ENCODE data around the gene TJP3.
"Not testable (repeated sequence)": the region's sequence is repeated elsewhere in the genome, so short reads cannot be mapped to it uniquely, and the experiment has no call there.

The TJP3 gene

DNA sequence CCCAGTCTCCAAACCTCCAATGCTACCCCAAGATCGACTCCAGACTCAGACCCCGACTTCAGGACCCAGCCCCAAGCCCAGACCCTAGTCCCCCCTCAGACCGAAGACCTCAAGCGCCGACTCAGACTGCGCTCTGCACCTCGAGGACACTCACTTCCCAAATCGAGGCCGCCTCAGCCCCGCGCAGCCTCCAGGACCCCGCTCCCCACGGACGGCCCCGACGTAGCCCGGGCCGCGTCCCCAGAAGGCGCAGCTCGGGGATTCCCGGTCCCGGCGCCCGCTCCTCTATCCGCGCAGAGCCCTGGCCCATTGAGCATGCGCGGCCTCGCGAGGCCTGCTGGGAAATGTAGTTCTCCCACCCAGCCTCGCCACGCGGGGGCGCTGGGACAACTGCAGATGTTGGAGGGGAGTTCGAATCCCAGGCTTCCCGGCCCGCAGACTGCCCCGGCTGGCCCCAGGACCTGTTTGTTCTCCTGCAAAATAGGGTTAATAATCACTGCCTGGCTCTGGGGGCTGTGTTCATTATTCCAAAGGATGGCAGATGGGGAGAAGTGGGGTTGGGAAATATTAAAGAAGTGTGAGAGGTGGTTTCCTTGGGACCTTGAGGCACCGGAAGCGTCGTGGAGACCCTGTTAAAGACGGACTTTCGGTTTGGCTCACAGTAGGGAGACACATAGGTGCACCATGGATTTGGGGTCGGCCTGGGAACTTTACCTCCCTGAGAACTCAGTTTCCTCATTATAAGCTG lies 53.4 kb downstream of the TJP3 start, which contains the start of gene APBA3:
TSS of gene APBA3 (minus strand) at position 311 of the 748 bp plus-strand sequence. CDS start 1,428 bp downstream, outside the sequence.
- peak within 1 kb of the TSS; percentile 98 for H3K4me3 ChIP-seq (ENCODE audit: low read length)
- H3K4me1 ChIP-seq (ENCODE audit: insufficient read depth, low read length): 0 out of 2 replicates have a peak, but pooled peaks cover 4% of the 10 kb centered on the region
- peaks cover 20% of the 10 kb centered on the region; the same call in 1 of the 2 replicates for H3K36me3 ChIP-seq (ENCODE audit: insufficient read depth, low read depth, low read length)
- H3K9me3 ChIP-seq (ENCODE audit: insufficient read depth, low read depth, low read length): no peaks in the 10 kb centered on the region
- H3K9ac ChIP-seq (ENCODE audit: low read depth, low read length): peak within 1 kb of the TSS; percentile 97
- peak within 1 kb of the TSS; percentile 92 for H3K27ac ChIP-seq (ENCODE audit: low read length)
- no peaks in the 10 kb centered on the region for H3K27me3 ChIP-seq (ENCODE audit: insufficient read depth, low read length)

DNA sequence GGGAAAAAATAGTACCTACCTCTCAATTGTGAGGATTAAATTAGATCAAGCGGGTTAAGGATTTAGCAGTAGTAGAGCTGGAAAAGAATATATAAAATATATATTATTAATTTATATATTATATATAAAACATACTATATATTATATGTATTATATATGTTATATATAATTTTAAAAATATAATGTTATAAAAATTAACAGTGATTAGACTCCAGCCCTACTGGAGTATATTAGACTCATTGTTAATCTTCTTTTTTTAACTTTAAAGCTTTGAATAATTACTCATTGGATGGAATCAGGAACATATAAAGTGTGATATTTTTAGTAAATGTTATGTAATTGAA lies 53.9 kb downstream of the TJP3 start:
- Histone ChIP-seq H3K27me3 (ENCODE audit: insufficient read depth, low read length) (no peaks in the 10 kb centered on the region), H3K4me3 (ENCODE audit: low read length) (peak overlapping the region; percentile 98), H3K9me3 (ENCODE audit: insufficient read depth, low read depth, low read length) (no peaks in the 10 kb centered on the region), H3K27ac (ENCODE audit: low read length) (no peak overlapping the region), H3K9ac (ENCODE audit: low read depth, low read length) (no peak overlapping the region), H3K4me1 (ENCODE audit: insufficient read depth, low read length) (0 out of 2 replicates have a peak, but pooled peaks cover 4% of the 10 kb centered on the region), H3K36me3 (ENCODE audit: insufficient read depth, low read depth, low read length) (peaks cover 23% of the 10 kb centered on the region; the same call in 1 of the 2 replicates)

DNA sequence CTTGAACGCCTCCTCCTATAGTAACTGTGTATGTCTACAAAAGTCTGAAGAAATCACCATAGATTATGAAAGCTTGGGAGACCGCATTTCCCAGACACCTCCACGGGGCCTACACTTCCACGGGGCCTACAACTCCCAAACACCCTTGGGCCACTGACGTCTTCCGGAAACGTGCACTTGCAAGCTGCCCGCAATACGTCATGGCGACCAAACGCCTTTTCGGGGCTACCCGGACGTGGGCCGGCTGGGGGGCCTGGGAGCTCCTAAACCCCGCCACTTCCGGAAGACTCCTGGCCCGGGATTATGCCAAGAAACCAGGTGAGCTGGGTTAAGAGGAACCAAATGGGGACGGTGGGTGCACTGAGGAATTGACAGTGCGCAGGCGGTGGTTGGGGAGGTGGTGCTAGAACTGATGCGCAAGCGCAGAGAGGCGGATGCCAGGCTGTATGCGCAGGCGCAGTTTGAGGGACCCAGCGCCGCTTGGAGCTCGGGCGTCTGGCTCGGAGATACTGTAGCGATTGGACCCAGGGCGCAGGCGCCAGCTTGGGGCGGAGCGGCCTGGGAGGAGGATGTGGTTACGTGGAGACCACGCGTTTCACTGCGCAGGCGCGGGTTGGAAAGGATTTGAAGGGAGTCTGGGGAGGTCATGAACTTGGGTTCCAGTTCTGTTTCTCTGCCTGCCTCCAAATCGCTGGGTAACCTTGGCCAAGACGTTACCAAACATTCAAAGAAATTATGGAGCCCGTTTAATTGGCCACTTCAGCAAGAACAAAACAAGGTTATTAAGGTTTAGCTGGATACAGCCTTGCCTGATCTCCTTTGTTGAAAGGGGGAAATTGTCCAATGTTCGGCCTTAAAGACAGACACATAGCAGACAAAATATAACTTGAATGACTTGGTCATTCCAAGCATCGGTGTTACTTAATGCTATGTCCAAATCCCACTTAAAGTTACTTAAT lies 54.6 kb downstream of the TJP3 start, which contains the start of gene MRPL54:
TSS of gene MRPL54 (plus strand) at position 182 of the 959 bp plus-strand sequence. CDS start at position 201, 19 bp downstream.
- Histone ChIP-seq H3K9me3 (ENCODE audit: insufficient read depth, low read depth, low read length) (no peaks in the 10 kb centered on the region), H3K27me3 (ENCODE audit: insufficient read depth, low read length) (no peaks in the 10 kb centered on the region), H3K9ac (ENCODE audit: low read depth, low read length) (peak within 1 kb of the TSS; percentile 97), H3K36me3 (ENCODE audit: insufficient read depth, low read depth, low read length) (peaks cover 25% of the 10 kb centered on the region; the same call in 1 of the 2 replicates), H3K4me1 (ENCODE audit: insufficient read depth, low read length) (0 out of 2 replicates have a peak, but pooled peaks cover 4% of the 10 kb centered on the region), H3K27ac (ENCODE audit: low read length) (peak within 1 kb of the TSS; percentile 92), H3K4me3 (ENCODE audit: low read length) (peak within 1 kb of the TSS; percentile 98)

DNA sequence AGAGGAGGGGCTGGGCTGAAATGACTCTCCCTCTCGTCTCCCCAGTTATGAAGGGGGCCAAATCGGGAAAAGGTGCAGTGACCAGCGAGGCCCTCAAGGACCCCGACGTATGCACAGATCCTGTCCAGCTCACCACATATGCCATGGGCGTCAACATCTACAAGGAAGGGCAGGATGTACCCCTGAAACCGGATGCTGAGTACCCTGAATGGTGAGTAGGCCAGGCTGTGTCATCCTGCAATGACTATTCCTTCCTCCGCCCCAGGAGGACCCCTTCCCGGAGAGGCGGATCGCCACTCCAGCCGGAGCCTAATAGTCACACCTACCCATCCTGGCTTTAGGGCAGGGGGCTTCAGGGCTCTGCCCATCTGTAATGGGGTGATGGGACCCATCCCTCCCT lies 56.9 kb downstream of the TJP3 start:
- Histone ChIP-seq H3K4me3 (ENCODE audit: low read length) (no peak overlapping the region), H3K4me1 (ENCODE audit: insufficient read depth, low read length) (0 out of 2 replicates have a peak, but pooled peaks cover 4% of the 10 kb centered on the region), H3K27ac (ENCODE audit: low read length) (no peak overlapping the region), H3K27me3 (ENCODE audit: insufficient read depth, low read length) (no peaks in the 10 kb centered on the region), H3K9ac (ENCODE audit: low read depth, low read length) (no peak overlapping the region), H3K36me3 (ENCODE audit: insufficient read depth, low read depth, low read length) (peaks cover 21% of the 10 kb centered on the region; the same call in 1 of the 2 replicates), H3K9me3 (ENCODE audit: insufficient read depth, low read depth, low read length) (no peaks in the 10 kb centered on the region)

DNA sequence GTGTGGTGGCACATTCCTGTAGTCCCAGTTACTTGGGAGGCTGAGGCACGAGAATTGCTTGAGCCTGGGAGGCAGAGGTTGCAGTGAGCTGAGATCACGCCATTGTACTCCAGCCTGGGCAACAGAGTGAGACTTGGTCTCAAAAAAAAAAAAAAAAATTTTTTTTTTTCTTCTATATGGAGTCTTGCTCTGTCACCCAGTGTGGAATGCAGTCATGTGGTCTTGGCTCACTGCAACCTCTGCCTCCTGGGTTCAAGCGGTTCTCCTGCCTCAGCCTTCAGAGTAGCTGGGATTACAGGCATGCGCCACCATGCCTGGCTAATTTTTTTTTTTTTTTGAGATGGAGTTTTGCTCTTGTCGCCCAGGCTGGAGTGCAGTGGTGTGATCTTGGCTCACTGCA lies 57.6 kb downstream of the TJP3 start:
- not testable (repeated sequence) for H3K27ac ChIP-seq (ENCODE audit: low read length); H3K4me1 ChIP-seq (ENCODE audit: insufficient read depth, low read length); H3K9ac ChIP-seq (ENCODE audit: low read depth, low read length); H3K9me3 ChIP-seq (ENCODE audit: insufficient read depth, low read depth, low read length); H3K27me3 ChIP-seq (ENCODE audit: insufficient read depth, low read length); H3K4me3 ChIP-seq (ENCODE audit: low read length)
- H3K36me3 ChIP-seq (ENCODE audit: insufficient read depth, low read depth, low read length): peaks cover 21% of the 10 kb centered on the region; the same call in 1 of the 2 replicates

DNA sequence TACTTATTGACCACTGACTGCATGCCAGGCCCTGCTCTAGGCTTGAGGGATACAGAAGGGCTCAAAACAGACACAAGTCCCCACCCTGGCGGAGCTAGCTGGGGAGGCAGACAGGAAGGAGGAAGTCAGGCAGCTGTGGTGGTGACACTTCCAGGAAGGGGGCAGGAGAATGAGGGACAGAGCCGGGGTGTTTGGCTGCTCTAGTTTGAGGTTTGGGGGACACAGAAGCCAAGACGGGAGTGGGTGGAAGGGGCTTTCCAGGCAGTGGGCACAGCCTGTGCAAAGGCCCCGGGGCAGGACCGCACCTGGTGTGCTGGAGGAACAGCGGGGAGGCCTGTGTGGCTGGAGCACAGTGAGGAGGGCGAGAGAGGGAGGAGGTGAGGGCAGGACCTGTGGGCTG lies 58.3 kb downstream of the TJP3 start:
- peaks cover 9% of the 10 kb centered on the region; the same call in 1 of the 2 replicates for H3K4me1 ChIP-seq (ENCODE audit: insufficient read depth, low read length)
- H3K36me3 ChIP-seq (ENCODE audit: insufficient read depth, low read depth, low read length): peaks cover 21% of the 10 kb centered on the region; the same call in 1 of the 2 replicates
- H3K9ac ChIP-seq (ENCODE audit: low read depth, low read length): no peak overlapping the region
- no peak overlapping the region for H3K27ac ChIP-seq (ENCODE audit: low read length)
- H3K27me3 ChIP-seq (ENCODE audit: insufficient read depth, low read length): no peaks in the 10 kb centered on the region
- H3K4me3 ChIP-seq (ENCODE audit: low read length): no peak overlapping the region
- H3K9me3 ChIP-seq (ENCODE audit: insufficient read depth, low read depth, low read length): no peaks in the 10 kb centered on the region

DNA sequence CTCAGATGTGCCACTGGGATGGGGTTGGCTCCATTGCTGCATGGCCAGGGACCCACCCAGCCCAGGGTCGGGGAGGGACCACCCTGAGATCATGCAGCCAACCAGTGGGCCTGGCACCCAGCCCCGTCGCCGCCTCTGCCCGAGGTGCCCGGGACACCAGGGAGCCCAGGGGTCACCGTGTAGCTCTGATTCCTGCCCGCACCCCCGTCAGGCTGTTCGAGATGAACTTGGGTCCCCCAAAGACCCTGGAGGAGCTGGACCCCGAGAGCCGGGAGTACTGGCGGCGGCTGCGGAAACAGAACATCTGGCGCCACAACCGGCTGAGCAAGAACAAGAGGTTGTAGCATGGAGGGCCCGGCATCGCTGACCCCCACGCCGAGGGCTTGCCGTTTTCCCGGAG lies 58.9 kb downstream of the TJP3 start:
- no peak overlapping the region for H3K4me3 ChIP-seq (ENCODE audit: low read length)
- no peaks in the 10 kb centered on the region for H3K27me3 ChIP-seq (ENCODE audit: insufficient read depth, low read length)
- H3K9ac ChIP-seq (ENCODE audit: low read depth, low read length): no peak overlapping the region
- no peak overlapping the region for H3K27ac ChIP-seq (ENCODE audit: low read length)
- peaks cover 21% of the 10 kb centered on the region; the same call in 1 of the 2 replicates for H3K36me3 ChIP-seq (ENCODE audit: insufficient read depth, low read depth, low read length)
- H3K9me3 ChIP-seq (ENCODE audit: insufficient read depth, low read depth, low read length): no peaks in the 10 kb centered on the region
- peaks cover 9% of the 10 kb centered on the region; the same call in 1 of the 2 replicates for H3K4me1 ChIP-seq (ENCODE audit: insufficient read depth, low read length)

DNA sequence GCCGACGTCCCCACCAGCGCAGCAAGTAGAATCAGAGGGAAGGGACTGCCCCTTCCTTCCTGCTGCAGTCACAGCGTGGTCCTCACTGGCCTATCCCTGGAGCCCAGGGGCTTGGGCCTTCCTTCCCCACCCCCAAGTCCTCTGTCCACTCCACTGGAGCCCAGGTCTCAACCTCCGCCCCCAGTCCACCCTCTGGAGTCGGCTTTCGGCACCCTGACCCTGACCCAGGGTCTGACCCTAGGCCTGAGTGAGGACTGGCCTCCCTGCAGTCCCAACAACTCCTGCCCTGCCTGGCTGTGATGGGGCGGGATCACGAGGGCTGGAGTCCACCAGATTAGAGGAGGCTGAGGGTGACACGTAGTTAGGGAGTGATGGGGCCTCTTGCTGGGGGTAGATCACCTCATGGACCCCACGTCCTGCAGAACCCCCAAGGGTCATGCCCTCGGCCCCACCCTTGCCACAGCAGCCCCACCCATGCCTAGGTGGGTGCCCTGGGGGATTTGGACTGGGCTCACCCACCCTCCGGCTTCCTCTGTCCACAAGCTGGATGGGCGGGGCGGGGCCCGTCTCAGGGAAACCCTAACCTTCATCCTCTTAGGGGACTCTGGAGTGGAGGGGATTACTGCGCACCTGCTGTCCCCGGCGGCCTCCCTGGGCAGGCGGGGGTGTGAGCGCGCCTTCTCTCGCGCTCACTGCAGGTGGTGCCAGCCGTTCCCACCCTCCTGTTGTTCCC lies 60.0 kb downstream of the TJP3 start:
- Histone ChIP-seq H3K27me3 (ENCODE audit: insufficient read depth, low read length) (no peaks in the 10 kb centered on the region), H3K4me3 (ENCODE audit: low read length) (no peak overlapping the region), H3K4me1 (ENCODE audit: insufficient read depth, low read length) (peaks cover 7% of the 10 kb centered on the region; the same call in 1 of the 2 replicates), H3K36me3 (ENCODE audit: insufficient read depth, low read depth, low read length) (peaks cover 21% of the 10 kb centered on the region; the same call in 1 of the 2 replicates), H3K9me3 (ENCODE audit: insufficient read depth, low read depth, low read length) (no peaks in the 10 kb centered on the region), H3K27ac (ENCODE audit: low read length) (no peak overlapping the region), H3K9ac (ENCODE audit: low read depth, low read length) (no peak overlapping the region)

DNA sequence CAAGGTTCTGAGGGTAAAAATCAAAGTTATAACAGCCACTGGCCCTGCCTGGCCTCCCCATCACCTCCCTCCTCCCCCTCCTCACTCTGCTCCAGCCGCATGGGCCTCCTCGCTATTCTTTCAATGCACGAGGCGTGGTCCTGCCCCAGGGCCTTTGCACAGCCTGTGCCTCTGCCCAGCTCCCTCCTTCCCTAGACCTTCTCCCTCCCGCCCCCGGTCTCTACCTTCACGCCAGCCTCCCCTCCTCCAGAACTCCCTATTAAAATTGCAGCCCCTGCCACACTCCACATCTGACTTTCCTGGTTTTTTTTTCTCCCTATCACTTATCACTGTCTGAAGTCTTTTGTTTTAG lies 60.5 kb downstream of the TJP3 start:
- no peak overlapping the region for H3K9ac ChIP-seq (ENCODE audit: low read depth, low read length)
- H3K36me3 ChIP-seq (ENCODE audit: insufficient read depth, low read depth, low read length): peaks cover 21% of the 10 kb centered on the region; the same call in 1 of the 2 replicates
- no peak overlapping the region for H3K4me3 ChIP-seq (ENCODE audit: low read length)
- H3K4me1 ChIP-seq (ENCODE audit: insufficient read depth, low read length): peaks cover 5% of the 10 kb centered on the region; the same call in 1 of the 2 replicates
- no peaks in the 10 kb centered on the region for H3K9me3 ChIP-seq (ENCODE audit: insufficient read depth, low read depth, low read length)
- no peaks in the 10 kb centered on the region for H3K27me3 ChIP-seq (ENCODE audit: insufficient read depth, low read length)
- no peak overlapping the region for H3K27ac ChIP-seq (ENCODE audit: low read length)

DNA sequence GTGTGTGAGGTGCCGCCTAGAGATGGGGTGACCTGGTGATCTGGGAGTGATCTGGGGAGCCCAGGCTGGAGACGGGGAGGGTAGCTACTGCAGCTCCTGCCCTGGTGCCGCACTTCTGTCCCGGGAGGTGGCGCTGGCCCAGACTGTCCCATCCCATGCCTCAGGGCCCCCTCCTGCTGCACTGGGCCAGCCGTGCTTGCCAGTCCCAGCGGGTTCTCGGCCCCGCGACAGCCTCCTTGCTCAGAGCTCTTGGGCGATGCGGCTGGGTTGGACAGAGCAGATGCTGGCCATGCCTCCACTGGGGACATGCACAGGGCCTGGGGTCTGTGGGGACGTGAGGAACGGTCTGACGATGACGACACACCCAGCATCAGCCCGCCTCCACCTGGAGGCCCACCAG lies 61.3 kb downstream of the TJP3 start:
- H3K36me3 ChIP-seq (ENCODE audit: insufficient read depth, low read depth, low read length): peaks cover 21% of the 10 kb centered on the region; the same call in 1 of the 2 replicates
- no peaks in the 10 kb centered on the region for H3K9me3 ChIP-seq (ENCODE audit: insufficient read depth, low read depth, low read length)
- H3K9ac ChIP-seq (ENCODE audit: low read depth, low read length): no peak overlapping the region
- H3K27me3 ChIP-seq (ENCODE audit: insufficient read depth, low read length): no peaks in the 10 kb centered on the region
- H3K4me1 ChIP-seq (ENCODE audit: insufficient read depth, low read length): peaks cover 5% of the 10 kb centered on the region; the same call in 1 of the 2 replicates
- no peak overlapping the region for H3K27ac ChIP-seq (ENCODE audit: low read length)
- H3K4me3 ChIP-seq (ENCODE audit: low read length): no peak overlapping the region
